ENCODE data around the gene FAM135A. TPM values are rescaled to one million over a fixed set of nuclear protein-coding genes. Genes with fewer than 3 reads are reported as not detected.
"Not testable (repeated sequence)": the region's sequence is repeated elsewhere in the genome, so short reads cannot be mapped to it uniquely, and the experiment has no call there.

The FAM135A gene
- total RNA-seq, 2 donors from 2014 or later: 8.0 to 8.5 TPM

GRCh38 chr6:70566751-70567382 lies 153.6 kb downstream of the FAM135A start, which contains the start of gene SDHAF4:
Gene SDHAF4 (plus strand): TSS chr6:70566930. CDS start chr6:70566941, 11 bp downstream.
- ATAC-seq (replicated peaks): peak; percentile 98

GRCh38 chr6:70574643-70575042 lies 161.3 kb downstream of the FAM135A start:
- peaks cover 6% of the 10 kb centered on the region for H3K4me1 Mint-ChIP-seq

More at GRCh38 chr6:70566751-70567382, 153.6 kb downstream of the FAM135A start, which contains the start of gene SDHAF4:
- Mint-ChIP-seq H3K36me3 (ENCODE audit: low read depth) (no peaks in the 10 kb centered on the region), H3K27me3 (no peaks in the 10 kb centered on the region), H3K27ac (peak within 1 kb of the TSS; percentile 82), H3K4me1 (peaks cover 7% of the 10 kb centered on the region), H3K9me3 (no peaks in the 10 kb centered on the region), H3K4me3 (peak within 1 kb of the TSS; percentile 85)

GRCh38 chr6:70575899-70576495 lies 162.7 kb downstream of the FAM135A start:
- H3K4me1 Mint-ChIP-seq: peaks cover 6% of the 10 kb centered on the region
- ATAC-seq (replicated peaks): no peak

More at GRCh38 chr6:70574643-70575042, 161.3 kb downstream of the FAM135A start:
- H3K27ac Mint-ChIP-seq: no peak overlapping the region
- H3K4me3 Mint-ChIP-seq: no peak overlapping the region
- no peaks in the 10 kb centered on the region for H3K9me3 Mint-ChIP-seq
- H3K36me3 Mint-ChIP-seq (ENCODE audit: low read depth): peaks cover 9% of the 10 kb centered on the region
- no peak for ATAC-seq (replicated peaks)
- H3K27me3 Mint-ChIP-seq: no peaks in the 10 kb centered on the region

GRCh38 chr6:70586114-70586513 lies 172.8 kb downstream of the FAM135A start:
- peaks cover 49% of the 10 kb centered on the region for H3K36me3 Mint-ChIP-seq (ENCODE audit: low read depth)
- no peak for ATAC-seq (replicated peaks)
- no peak overlapping the region for H3K27ac Mint-ChIP-seq
- no peak overlapping the region for H3K4me3 Mint-ChIP-seq
- H3K9me3 Mint-ChIP-seq: no peaks in the 10 kb centered on the region
- no peaks in the 10 kb centered on the region for H3K27me3 Mint-ChIP-seq
- no peaks in the 10 kb centered on the region for H3K4me1 Mint-ChIP-seq

More at GRCh38 chr6:70575899-70576495, 162.7 kb downstream of the FAM135A start:
- Mint-ChIP-seq H3K36me3 (ENCODE audit: low read depth) (peaks cover 21% of the 10 kb centered on the region), H3K27ac (no peak overlapping the region), H3K4me3 (no peak overlapping the region), H3K27me3 (no peaks in the 10 kb centered on the region), H3K9me3 (no peaks in the 10 kb centered on the region)

GRCh38 chr6:70590400-70590799 lies 177.1 kb downstream of the FAM135A start:
- ATAC-seq (replicated peaks): peak; percentile 42
- Mint-ChIP-seq H3K4me3 (no peak overlapping the region), H3K27ac (no peak overlapping the region), H3K9me3 (peaks cover 5% of the 10 kb centered on the region), H3K27me3 (no peaks in the 10 kb centered on the region), H3K4me1 (no peaks in the 10 kb centered on the region), H3K36me3 (ENCODE audit: low read depth) (peaks cover 10% of the 10 kb centered on the region)

- Mint-ChIP-seq H3K4me3 (no peak overlapping the region), H3K36me3 (ENCODE audit: low read depth) (no peaks in the 10 kb centered on the region), H3K9me3 (peaks cover 5% of the 10 kb centered on the region), H3K4me1 (no peaks in the 10 kb centered on the region), H3K27ac (no peak overlapping the region), H3K27me3 (no peaks in the 10 kb centered on the region)
- no peak for ATAC-seq (replicated peaks)
Measured at GRCh38 chr6:70592391-70593117, 179.2 kb downstream of the FAM135A start.

GRCh38 chr6:70593118-70593486 lies 179.8 kb downstream of the FAM135A start:
- no peak overlapping the region for H3K4me3 Mint-ChIP-seq
- no peaks in the 10 kb centered on the region for H3K4me1 Mint-ChIP-seq
- H3K9me3 Mint-ChIP-seq: peaks cover 5% of the 10 kb centered on the region

GRCh38 chr6:70599187-70599586 lies 185.9 kb downstream of the FAM135A start:
- ATAC-seq (replicated peaks): peak; percentile 91
- Mint-ChIP-seq H3K27me3 (no peaks in the 10 kb centered on the region), H3K27ac (no peak overlapping the region), H3K36me3 (ENCODE audit: low read depth) (no peaks in the 10 kb centered on the region), H3K4me1 (no peaks in the 10 kb centered on the region), H3K9me3 (peaks cover 1% of the 10 kb centered on the region), H3K4me3 (no peak overlapping the region)

More at GRCh38 chr6:70593118-70593486, 179.8 kb downstream of the FAM135A start:
- Mint-ChIP-seq H3K36me3 (ENCODE audit: low read depth) (no peaks in the 10 kb centered on the region), H3K27ac (no peak overlapping the region), H3K27me3 (no peaks in the 10 kb centered on the region)
- ATAC-seq (replicated peaks): no peak

GRCh38 chr6:70601014-70601413 lies 187.7 kb downstream of the FAM135A start:
- Mint-ChIP-seq H3K4me3 (no peak overlapping the region), H3K9me3 (no peaks in the 10 kb centered on the region), H3K4me1 (no peaks in the 10 kb centered on the region), H3K27me3 (no peaks in the 10 kb centered on the region), H3K27ac (no peak overlapping the region), H3K36me3 (ENCODE audit: low read depth) (no peaks in the 10 kb centered on the region)
- ATAC-seq (replicated peaks): no peak

GRCh38 chr6:70604254-70604653 lies 190.9 kb downstream of the FAM135A start:
- no peak overlapping the region for H3K27ac Mint-ChIP-seq
- ATAC-seq (replicated peaks): no peak

GRCh38 chr6:70607371-70607770 lies 194.1 kb downstream of the FAM135A start:
- H3K27ac Mint-ChIP-seq; H3K9me3 Mint-ChIP-seq; H3K4me1 Mint-ChIP-seq; H3K36me3 Mint-ChIP-seq (ENCODE audit: low read depth); H3K27me3 Mint-ChIP-seq; ATAC-seq (replicated peaks): not testable (repeated sequence)
- H3K4me3 Mint-ChIP-seq: peak overlapping the region; percentile 10

More at GRCh38 chr6:70604254-70604653, 190.9 kb downstream of the FAM135A start:
- Mint-ChIP-seq H3K4me1 (peaks cover 6% of the 10 kb centered on the region), H3K36me3 (ENCODE audit: low read depth) (no peaks in the 10 kb centered on the region), H3K4me3 (no peak overlapping the region), H3K9me3 (no peaks in the 10 kb centered on the region), H3K27me3 (no peaks in the 10 kb centered on the region)

GRCh38 chr6:70609181-70609580 lies 195.9 kb downstream of the FAM135A start:
- ATAC-seq (replicated peaks); H3K9me3 Mint-ChIP-seq; H3K36me3 Mint-ChIP-seq (ENCODE audit: low read depth); H3K4me3 Mint-ChIP-seq; H3K4me1 Mint-ChIP-seq; H3K27me3 Mint-ChIP-seq; H3K27ac Mint-ChIP-seq: not testable (repeated sequence)
